T-helper 17 cell (primary cell): ENCODE measurements around the gene NRARP. TPM values are rescaled to one million over a fixed set of nuclear protein-coding genes. Genes with fewer than 3 reads are reported as not detected.
A peak's percentile ranks its signal among the peaks of the same experiment; 100 is the strongest.

ENCODE experiments used
- ATAC-seq: fragments of 150-1000 bp; cut with Tn5 transposase; 2 replicates; pipeline ENCODE4 v1.10.0; 2021; ENCODE audit warnings: mild to moderate bottlenecking, moderate library complexity
- DNase-seq, 3 donors: peaks; one replicate each; pipeline versions ENCODE4 v3.0.0 to v3.0.0-alpha.2; 2020 to 2021
- H3K9me3 ChIP-seq: one replicate; pipeline ENCODE4 v1.7.0; 2013; ENCODE audit warnings: low read length, mild to moderate bottlenecking; ENCODE audit not compliant: control insufficient read depth, poor library complexity, severe bottlenecking
- H3K27ac Mint-ChIP-seq: one replicate; pipeline ENCODE4 v1.8.0; 2022; ENCODE audit warnings: mild to moderate bottlenecking, moderate library complexity, mixed read lengths
- H3K27me3 Mint-ChIP-seq: one replicate; pipeline ENCODE4 v1.8.0; 2022; ENCODE audit warnings: mixed read lengths
- H3K36me3 Mint-ChIP-seq: one replicate; pipeline ENCODE4 v1.8.0; 2022; ENCODE audit warnings: low read depth, mixed read lengths
- H3K4me1 Mint-ChIP-seq: one replicate; pipeline ENCODE4 v1.8.0; 2022; ENCODE audit warnings: mild to moderate bottlenecking, mixed read lengths
- H3K4me3 Mint-ChIP-seq: one replicate; pipeline ENCODE4 v1.8.0; 2022; ENCODE audit warnings: mild to moderate bottlenecking, moderate library complexity, mixed read lengths
- total RNA-seq, 4 donors: library from RNA in 2 of 4; stranded (reverse) in 2 of 4; gene quantifications; one replicate each; pipeline ENCODE4 v1.2.3 and lab custom pipeline; 2022 to 2026

NRARP gene
- total RNA-seq, 2 donors from 2014 or later, result 0.42 to 0.91 TPM

DNA sequence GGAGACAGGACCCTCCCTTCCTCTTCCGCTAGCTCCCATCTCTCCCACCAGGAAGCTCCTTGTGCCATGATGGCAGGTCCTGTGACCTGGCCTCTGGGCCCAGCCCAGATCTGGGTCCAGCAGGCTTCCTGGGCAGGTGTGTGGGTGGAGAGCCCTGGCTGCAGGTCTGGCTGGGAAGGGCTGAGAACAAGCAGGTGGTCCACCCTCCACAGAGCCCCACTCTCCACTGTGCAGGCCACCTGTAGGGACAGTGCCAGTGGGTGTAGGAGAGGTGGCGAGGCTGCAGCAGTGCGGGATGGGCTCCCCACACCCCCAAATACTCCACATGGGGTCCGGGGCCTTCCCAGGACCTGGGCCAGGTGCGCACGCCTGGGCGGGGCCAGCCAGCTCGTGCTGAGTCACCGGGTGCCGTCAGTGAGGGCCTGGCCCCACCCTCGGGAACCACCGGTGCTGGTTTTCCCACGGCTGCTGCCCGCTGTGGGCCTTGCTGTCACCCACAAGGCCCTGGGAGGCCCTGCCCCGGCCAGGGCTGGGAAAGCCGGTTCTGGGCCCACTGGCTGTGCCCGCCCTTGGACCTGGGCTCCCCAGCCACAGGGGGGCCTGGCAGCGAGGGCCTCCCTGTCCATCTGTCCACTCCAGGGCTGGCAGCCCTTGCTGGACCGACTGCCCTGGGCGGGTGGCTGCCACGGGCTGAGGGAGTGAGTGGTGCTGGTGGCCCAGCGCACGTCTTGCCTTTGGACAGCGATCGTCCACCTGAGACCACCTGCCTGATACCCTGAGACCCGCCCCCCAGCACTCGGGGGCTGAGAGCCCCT is 9.3 kb upstream of the NRARP start:
- Mint-ChIP-seq H3K4me3 (no peak overlapping the region), H3K27me3 (no peaks in the 10 kb centered on the region), H3K4me1 (no peaks in the 10 kb centered on the region), H3K36me3 (no peaks in the 10 kb centered on the region), H3K27ac (no peak overlapping the region)
- H3K9me3 ChIP-seq, result no peaks in the 10 kb centered on the region
- ATAC-seq (peak; percentile 76), DNase-seq (peak in 2 of 3 donors; percentile 18 to 22)

DNA sequence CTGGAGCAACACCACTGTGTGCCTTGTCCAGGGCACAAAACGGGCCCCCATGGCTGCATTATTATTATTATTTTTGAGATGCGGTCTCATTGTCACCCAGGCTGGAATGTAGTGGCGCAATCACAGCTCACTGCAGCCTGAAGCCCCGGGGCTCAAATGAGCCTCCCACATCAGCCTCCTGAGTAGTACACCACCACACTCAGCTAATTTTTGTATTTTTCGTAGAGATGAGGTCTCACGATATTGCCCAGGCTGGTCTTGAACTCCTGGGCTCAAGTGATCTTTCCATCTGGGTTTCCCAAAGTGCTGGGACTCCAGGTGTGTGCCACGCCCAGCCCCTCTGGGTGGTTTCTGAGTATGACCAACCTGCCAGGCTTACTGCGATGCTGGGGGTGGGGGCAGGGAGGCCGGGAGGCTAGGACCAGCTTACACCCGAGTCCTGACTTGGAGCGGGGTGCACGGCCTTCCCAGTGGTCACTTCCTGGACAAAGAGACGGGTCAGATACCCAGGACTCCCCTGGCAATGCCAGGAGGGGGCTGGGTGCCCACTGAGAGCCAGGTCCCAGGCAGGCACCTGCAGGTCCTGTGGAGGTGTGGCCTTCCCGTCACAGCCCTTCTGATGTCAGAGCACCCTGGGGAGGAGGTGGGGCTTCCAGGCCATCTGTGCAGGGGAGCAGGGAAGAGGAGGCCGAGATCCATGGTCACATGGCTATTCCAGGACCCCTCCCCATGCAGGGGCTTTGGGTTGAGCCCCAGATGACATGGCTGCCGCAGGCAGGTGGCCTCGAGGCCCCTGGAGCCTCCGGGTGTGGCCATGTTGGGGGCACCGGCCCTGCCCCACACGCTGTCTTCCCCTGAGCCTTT is 8.3 kb upstream of the NRARP start:
- Mint-ChIP-seq H3K4me3 (no peak overlapping the region), H3K36me3 (no peaks in the 10 kb centered on the region)
- no peak for DNase-seq

DNA sequence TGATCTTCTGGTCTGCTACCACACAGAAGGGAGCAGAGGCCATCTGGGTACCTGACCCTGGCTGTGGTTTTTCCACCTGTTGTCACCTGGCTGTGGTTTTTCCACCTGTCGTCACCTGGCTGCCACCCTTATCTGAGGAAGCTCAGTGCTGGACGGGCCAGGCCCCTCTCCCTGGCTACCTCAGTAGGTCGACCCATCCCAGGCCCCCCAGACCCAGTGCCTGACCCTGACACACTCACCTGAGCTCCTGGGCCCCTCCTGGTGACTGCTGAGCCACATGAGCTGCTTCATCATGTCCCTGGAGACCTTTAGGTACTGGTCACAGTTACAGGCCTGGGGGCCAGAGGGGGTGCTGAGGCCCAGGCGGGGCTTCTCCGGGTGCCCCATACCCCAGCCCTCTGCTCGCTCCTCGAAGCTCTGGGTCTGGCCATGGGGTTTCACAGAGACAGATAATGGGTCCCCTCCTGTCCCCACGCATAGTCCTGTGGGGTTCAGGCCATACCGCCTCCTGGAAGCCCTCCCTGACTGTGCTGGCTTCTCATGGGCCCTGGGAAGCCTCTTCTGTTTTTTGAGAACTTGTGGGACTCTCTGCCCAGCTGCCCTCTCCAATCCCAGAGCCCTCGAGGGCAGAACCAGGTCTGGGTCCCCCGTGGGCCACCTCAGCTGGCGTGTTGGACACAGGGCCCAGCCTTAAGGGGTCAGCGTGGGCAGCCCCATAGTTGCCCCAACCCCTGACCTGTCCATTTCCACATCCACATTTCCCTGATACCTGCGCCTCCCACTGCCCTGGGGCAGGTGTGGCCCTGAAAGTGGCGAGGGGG is 7.5 kb upstream of the NRARP start:
- no peak for ATAC-seq
- Mint-ChIP-seq H3K36me3 (no peaks in the 10 kb centered on the region), H3K27me3 (no peaks in the 10 kb centered on the region), H3K27ac (no peak overlapping the region), H3K4me3 (no peak overlapping the region), H3K4me1 (no peaks in the 10 kb centered on the region)
- H3K9me3 ChIP-seq, result no peaks in the 10 kb centered on the region
- DNase-seq, result no peak

More for the DNA sequence above, 8.3 kb upstream of the NRARP start:
- Mint-ChIP-seq H3K4me1 (no peaks in the 10 kb centered on the region), H3K27me3 (no peaks in the 10 kb centered on the region), H3K27ac (no peak overlapping the region)
- ATAC-seq, result no peak
- H3K9me3 ChIP-seq, result no peaks in the 10 kb centered on the region

DNA sequence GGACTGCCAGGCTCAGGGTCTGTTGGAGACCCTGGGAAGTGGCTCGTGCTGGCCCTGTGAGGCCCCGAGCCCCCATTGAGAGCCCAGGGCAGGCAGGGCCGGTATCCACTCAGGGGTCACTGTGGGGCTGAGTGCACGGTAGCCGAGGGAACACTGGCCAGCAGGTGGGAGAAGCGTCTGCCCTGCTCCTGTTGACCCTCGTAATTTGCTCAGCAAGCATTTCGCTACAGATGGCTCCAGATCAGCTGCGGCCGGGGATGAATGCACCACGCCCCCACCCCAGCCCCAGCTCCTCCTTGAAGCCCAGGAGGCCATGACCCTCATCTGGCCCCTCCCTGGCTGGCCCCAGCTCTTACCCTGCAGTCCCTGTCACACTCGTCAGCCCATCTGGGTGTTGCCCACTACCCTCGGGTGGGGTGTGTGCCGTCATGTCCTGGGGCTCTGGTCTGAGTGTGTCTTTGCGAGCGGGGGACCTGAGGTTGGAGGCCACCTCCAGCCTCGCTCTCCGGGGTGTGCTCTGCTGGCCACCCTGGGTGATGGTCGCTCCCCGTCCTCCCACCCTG is 6.1 kb upstream of the NRARP start:
- ATAC-seq (no peak), DNase-seq (no peak)
- no peak overlapping the region for H3K4me3 Mint-ChIP-seq
- no peaks in the 10 kb centered on the region for H3K9me3 ChIP-seq
- no peaks in the 10 kb centered on the region for H3K36me3 Mint-ChIP-seq
- H3K27me3 Mint-ChIP-seq, result no peaks in the 10 kb centered on the region
- H3K27ac Mint-ChIP-seq, result no peak overlapping the region
- H3K4me1 Mint-ChIP-seq, result no peaks in the 10 kb centered on the region

DNA sequence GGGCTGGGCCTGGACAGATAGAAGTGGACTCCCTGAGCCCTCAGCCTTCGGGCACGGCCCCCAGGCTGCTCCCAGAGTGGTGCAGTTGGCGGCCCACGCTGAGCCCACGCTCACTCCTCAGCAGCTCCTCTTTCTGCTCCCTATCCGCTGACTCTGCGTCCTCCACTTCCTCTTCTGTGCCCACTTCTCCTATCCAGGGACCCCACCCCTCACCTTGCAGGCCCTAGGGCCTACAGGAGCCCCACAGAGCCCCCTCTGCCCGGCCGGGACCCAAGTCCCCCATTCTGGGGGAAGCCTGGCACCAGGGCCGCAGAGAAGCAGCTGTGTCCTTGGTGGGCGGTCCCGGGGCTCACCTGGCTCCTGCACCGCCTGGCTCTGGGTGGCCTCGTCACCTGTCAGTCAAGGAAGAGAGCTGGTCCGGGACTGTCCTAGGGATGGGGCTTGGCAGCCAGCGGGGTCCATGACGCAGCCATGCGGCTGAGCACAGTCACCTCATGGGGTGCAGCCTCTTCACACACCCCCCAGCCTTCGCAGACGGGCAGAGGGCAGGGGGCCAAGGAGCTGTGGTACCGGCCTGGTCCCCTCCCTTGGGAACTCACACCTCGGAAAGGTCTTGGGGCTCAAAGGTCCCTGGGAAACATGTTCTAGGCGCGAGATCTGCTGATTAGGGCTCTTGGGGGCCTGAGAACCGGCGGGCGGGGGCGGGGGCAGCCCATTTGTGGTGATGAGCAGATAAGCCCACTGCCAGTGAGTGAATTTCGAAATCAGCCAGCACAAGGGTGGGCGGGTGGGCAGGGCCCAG is 5.4 kb upstream of the NRARP start:
- H3K27ac Mint-ChIP-seq, result no peak overlapping the region
- peak overlapping the region; percentile 55 for H3K4me3 Mint-ChIP-seq
- ATAC-seq, result no peak

DNA sequence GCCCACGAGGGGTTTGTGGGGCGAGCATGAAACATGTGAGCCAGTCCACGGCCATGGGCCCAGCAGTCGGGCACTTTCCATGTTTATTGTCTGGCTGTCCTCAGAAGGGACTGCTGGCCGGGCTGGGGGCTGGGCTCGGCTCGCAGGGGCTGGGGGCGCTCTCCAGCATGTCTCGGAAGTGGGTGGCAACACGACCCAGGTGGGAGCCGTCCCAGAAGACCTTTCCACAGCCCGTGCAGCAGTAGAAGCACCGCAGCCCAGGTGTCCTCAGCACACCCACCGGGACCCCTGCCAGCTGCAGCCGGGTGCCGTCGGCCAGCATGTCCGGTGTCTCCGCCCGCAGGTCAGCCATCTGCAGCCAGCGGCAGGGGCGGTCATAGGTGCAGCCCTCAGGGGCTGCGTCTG is 4.8 kb upstream of the NRARP start:
- no peaks in the 10 kb centered on the region for H3K9me3 ChIP-seq
- ATAC-seq (no peak), DNase-seq (no peak)
- H3K4me1 Mint-ChIP-seq, result no peaks in the 10 kb centered on the region
- no peak overlapping the region for H3K4me3 Mint-ChIP-seq
- H3K27me3 Mint-ChIP-seq, result no peaks in the 10 kb centered on the region
- no peak overlapping the region for H3K27ac Mint-ChIP-seq
- H3K36me3 Mint-ChIP-seq, result no peaks in the 10 kb centered on the region

More for the DNA sequence above, 5.4 kb upstream of the NRARP start:
- H3K9me3 ChIP-seq, result no peaks in the 10 kb centered on the region
- no peak for DNase-seq
- Mint-ChIP-seq H3K27me3 (no peaks in the 10 kb centered on the region), H3K4me1 (no peaks in the 10 kb centered on the region), H3K36me3 (no peaks in the 10 kb centered on the region)

DNA sequence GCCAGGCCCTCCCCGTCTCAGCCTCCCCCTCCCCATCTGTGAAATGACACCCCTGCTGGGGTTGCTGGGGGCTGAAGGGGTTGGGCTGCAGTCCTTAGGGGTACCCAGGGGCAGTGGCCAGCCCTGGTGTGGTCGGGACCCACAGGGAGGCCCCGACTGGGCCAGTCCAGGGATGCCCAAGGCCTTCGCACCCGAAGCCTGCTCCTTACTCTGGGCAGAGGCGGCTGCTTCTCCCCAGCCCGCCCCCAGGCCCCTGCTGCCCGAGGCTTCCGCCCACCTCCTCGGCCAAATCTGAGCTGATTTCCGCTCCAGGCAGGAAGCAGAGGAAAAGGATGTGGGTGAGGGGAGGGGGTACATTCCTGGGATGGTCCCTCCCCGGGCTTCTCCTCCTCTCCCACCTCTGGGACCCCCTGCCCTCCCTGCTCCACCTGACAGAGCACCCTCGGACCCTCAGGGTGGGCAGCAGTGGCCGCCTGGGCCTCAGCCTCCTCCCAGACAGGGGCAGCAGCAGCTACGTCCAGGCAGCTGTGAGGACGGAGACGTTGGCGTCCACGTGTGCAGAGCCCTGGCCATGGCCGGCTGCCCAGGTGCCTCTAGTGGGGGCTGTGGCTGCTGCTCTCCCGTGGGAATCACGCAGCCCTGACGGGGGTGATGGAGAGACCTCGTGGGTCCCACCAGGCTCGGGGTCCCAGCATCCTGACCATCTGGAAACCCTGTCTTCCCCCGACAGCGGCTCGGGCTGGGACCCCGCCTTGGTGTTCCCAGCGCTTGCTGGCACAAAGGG is 4.2 kb upstream of the NRARP start:
- DNase-seq (no peak), ATAC-seq (no peak)
- Mint-ChIP-seq H3K36me3 (no peaks in the 10 kb centered on the region), H3K27me3 (no peaks in the 10 kb centered on the region), H3K4me1 (no peaks in the 10 kb centered on the region), H3K4me3 (no peak overlapping the region), H3K27ac (no peak overlapping the region)
- no peaks in the 10 kb centered on the region for H3K9me3 ChIP-seq

DNA sequence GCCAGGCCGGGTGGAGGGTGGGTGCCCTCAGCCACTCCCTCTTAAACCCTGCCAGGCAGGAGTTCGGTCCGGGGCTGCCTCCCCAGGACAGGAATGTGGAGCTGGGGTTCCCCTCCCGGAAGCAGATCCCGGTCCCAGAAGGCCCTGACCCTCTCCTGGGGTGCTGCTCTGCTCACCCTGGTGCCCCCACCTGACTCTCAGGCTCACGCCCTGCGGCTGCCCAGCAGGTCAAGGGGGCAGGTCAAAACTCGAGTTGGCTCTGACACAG is 3.7 kb upstream of the NRARP start:
- Mint-ChIP-seq H3K27me3 (no peaks in the 10 kb centered on the region), H3K4me3 (peak overlapping the region; percentile 59), H3K36me3 (no peaks in the 10 kb centered on the region), H3K27ac (no peak overlapping the region), H3K4me1 (peaks cover 1% of the 10 kb centered on the region)
- ATAC-seq (no peak), DNase-seq (no peak)
- H3K9me3 ChIP-seq, result no peaks in the 10 kb centered on the region

DNA sequence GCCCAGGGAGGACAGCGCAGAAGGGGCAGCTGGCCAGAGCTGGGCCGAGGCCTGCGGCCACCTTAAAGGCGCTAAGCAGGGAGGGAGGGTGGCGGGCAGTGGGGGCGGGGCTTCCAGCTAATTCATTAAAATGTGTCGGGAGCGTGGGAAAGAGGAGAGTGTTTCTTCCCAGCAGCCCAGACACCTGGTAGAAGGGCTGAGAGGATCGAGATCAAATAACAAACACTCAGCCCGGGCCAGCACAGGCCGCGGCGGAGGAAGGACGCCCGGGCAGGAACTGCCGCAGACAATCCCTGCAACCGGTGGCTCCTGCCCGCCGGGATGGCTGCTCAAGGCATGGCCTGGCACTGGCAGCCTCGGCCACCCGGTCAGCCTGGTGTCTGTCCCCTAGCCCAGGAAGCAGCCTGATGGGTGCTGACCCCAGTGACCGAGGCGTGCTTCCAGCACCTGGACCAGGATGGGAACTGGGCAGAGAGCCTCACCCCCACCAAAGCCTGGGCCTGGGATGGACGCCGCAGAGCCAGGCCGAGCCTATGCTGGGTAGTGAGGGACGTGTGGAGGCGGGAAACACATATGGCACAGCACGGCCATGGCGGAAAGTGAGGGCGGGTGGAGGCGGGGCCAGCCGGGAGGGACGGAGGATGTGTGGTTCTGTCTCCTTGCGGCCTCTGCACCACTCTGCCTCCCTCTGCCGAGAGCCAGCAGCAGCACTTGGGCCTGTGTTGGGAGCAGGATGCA is 3.2 kb upstream of the NRARP start:
- Mint-ChIP-seq H3K4me1 (peaks cover 2% of the 10 kb centered on the region), H3K27me3 (no peaks in the 10 kb centered on the region), H3K36me3 (no peaks in the 10 kb centered on the region), H3K27ac (no peak overlapping the region), H3K4me3 (peak overlapping the region; percentile 59)
- no peak for DNase-seq
- ATAC-seq, result peak; percentile 39
- H3K9me3 ChIP-seq, result no peaks in the 10 kb centered on the region

DNA sequence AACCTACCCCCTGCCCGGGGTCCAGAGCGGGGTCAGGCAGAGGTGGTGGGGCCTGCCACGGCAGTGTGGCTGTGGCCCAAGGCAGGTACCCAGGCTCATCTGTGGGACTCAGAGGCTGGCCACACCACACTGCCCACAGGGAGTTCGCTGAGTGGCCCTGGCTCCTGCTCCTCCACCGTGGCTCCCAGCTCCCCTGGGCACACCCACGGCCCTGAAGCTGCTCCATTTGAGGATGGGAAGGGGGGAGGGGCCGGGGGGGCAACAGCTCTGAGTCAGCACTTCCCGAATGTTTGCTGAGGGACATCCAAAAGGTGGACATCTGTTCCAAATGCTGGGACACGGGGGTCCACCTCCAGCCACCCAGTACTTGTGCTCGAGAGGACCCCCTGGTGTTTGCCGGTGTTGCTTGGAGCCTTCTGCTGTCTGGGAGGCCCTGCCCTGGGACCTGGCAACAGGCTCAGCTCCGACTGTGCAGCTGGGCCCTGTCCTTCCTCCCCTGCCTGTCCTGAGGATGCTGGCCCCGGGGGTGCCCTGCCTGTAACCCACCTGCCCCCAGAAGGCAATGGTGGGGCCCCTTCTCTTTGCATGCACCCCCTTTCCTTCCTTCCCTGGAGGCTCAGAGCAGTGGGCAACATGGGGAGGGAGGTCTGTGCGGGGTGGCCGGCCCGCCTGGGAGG is 2.5 kb upstream of the NRARP start:
- Mint-ChIP-seq H3K27ac (no peak overlapping the region), H3K27me3 (no peaks in the 10 kb centered on the region), H3K4me3 (no peak overlapping the region), H3K4me1 (peaks cover 2% of the 10 kb centered on the region), H3K36me3 (no peaks in the 10 kb centered on the region)
- no peaks in the 10 kb centered on the region for H3K9me3 ChIP-seq
- ATAC-seq, result no peak
- no peak for DNase-seq

DNA sequence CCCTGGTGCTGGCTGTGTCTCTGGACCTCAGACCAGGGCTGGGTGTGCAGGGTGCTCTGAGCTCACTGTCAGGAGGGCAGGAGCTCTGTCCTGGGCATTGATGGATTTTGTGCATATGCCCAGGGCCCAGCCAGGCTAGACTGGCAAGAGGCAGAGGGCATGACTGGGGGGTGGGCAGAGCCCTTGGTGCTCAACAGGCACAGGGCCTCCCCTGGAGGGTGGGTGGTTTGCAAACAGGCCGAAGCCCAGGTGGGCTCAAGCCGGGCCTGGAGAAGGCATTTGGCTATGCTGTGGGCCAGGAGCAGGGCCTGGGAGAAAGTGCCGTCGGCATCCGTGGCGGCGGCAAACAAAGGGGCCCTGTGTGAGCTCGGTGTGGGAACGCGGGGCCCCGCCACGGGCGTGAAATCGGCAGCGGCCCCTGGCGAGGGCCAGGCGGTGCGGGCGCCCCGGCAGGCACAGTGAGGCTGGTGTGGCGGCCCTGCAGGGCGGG is 1.9 kb upstream of the NRARP start:
- DNase-seq, result peak in 1 of 3 donors; percentile 6
- H3K36me3 Mint-ChIP-seq, result no peaks in the 10 kb centered on the region
- H3K9me3 ChIP-seq, result no peaks in the 10 kb centered on the region
- ATAC-seq, result no peak
- no peak overlapping the region for H3K4me3 Mint-ChIP-seq
- no peak overlapping the region for H3K27ac Mint-ChIP-seq
- peaks cover 2% of the 10 kb centered on the region for H3K4me1 Mint-ChIP-seq
- H3K27me3 Mint-ChIP-seq, result peaks cover 4% of the 10 kb centered on the region
